AG20443 (cell line): ENCODE data around the gene P2RY13.
A peak's percentile ranks its signal among the peaks of the same experiment; 100 is the strongest.

Experiments
- DNase-seq: peaks from one replicate; pipeline ENCODE4 v3.0.0; 2012; ENCODE audit warnings: low spot score, mixed read lengths

P2RY13 gene

DNA sequence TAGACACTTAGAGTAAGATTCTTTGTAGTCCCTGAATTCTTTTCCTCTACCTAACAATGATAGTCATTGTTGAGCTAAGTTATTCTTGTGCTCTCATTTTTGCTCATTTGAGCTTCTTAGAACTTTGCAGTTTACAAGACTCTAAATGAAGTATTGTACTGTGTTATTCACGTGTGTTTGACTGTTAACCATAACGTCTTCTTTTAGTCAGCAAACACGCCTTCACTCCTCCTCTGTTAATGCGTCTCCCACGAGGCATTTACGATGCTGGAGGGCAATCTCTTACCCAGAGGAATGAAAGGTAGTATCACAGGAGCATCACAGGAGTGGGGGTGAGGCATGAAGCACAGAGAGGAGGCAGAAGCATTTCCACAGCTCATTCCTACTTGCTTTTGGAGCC lies 36.2 kb downstream of the P2RY13 start:
- no peak for DNase-seq

DNA sequence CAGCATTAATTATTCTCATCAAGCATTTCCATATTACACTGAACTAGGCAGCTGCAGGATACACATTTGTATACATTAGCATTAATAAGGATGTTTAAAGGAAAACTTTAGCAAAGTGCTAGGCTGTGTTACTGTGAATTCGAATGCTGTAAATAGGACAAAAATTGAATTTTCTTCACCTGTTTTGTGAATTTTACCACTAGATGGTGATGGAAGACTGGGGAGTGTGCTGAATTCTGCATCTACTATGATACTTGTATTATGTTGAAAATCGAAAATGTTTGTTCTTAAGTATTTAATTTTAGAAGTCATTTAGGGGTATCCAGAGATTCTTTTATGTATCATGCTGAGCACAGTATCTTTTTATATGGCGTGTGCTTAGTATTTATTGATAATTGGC lies 38.7 kb downstream of the P2RY13 start:
- peak; percentile 44 for DNase-seq

DNA sequence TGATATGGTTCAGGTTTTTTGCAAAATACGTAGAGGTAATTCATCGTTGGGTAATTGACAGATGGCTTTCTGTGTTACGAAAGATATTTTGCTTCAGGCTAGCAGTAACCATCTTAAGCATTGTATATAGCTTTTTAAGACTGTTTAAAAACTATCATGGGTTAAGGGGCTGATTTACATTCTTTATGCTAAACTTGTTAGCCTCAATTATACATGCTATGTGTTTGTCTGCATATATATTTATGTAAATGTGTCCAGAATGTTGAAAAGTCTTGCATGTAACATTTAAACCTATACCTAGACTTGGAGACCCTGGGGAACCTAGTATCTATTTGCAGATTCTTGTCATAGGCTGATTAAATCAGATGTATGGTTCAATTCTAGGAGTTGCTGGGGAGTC lies 39.9 kb downstream of the P2RY13 start:
- no peak for DNase-seq

DNA sequence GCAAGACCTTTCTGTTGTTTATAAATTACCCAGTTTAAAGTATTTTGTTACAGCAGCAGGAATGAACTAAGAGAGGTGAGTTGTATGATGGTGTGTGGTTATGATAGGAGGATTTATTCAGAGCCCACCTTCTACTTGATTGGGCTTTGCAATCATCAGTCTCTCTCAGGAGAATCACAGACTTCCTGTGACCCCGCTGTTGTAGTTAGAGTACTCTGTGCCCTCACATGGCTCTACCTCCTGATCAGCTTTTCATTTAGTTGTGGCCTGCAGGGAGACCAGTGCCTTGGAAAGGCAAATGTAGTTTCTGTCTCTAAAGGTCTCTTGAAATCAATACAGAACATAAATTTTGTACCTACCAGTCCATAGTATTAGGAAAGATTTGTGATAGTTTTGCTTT lies 43.4 kb downstream of the P2RY13 start:
- no peak for DNase-seq

DNA sequence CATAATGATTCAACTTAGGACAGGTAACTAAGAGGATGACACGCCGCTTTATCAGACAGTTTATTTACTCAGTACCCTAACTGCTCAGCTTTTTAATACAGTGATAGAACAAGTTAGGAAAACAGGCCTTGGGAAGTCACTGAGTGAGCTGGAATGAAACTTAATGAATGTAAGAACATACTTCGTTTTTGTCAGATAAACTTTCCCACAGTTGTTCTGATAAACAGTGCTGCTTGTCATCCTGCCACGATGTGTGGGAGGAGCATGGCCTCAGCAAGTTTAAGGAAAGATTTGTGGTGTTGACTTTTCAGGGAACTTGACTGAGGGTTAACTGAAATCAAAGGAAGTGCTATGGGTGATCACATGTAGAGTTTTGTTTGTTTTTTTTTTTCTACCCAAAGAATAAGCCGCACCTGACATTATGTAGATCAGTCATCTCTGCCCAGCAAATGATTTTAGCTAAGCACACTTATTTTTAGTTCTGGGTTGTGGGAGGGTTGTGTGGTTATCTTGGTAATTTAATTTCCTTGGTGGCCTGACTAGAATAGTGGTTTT lies 45.4 kb downstream of the P2RY13 start:
- no peak for DNase-seq

DNA sequence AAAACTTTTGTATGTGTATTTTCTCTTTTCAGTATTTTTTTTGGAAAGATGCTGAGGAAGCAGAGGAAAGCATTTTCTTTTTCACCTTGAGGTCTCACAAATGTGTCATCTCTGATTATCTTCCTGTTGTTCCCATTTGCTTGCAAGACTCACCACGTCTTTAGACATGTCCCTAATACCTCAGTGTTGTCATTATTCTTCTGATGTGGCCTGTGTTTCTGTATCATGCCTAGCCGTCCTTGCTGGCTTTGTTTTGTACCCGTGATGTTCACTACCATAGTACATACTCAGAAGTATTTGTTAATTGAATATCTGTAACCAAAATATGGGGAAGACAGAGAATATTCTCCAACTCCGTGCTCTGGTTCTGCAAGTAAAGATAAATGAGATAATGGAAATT lies 46.0 kb downstream of the P2RY13 start:
- no peak for DNase-seq

DNA sequence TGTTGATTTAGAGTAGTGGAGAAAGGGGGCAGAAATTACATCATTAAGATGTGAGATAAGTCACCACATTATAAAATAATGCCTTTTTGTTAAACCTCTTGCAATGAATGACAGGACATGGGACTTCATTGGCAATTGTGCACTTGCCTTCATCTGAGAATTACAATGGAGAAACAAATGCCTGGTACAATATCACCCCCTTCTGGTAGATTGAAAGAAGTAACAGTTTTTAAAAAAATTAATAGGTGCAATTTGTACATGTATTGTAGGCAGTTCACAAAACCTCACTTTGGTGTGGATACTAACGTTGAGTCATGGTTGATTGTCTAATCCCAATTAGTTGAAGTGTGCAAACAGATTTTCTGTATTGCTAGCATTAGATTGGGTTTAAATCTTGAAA lies 46.4 kb downstream of the P2RY13 start:
- DNase-seq, result peak; percentile 56

DNA sequence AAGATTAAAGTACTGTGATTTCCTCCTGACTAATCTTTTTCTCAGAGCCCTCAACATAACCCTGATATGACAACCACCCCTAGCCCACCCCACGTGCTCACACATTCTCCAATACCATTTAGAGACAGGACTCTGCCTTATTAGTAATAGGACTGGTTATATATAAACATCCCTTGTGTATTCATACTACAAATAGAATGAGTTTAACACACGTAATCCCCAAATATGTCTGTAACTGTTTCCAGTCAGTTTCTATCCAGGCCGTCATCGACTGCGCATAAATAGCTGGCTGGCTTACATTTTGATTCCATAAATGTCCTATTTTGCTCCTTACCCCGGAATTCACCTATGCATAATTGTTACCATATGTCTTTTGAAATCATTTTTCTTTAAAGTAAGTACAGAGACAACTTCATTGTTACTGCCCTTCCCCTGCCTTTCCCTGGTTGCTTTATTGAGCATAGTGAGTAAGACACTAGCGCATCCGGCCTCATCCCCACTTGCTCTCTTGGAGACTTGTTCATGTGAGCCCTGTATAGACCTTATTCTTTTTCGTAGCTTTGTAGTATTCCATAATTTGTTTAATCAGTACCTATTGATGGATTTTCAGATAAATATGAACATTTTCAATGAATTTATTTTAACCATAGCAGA lies 47.6 kb downstream of the P2RY13 start:
- DNase-seq, result no peak

DNA sequence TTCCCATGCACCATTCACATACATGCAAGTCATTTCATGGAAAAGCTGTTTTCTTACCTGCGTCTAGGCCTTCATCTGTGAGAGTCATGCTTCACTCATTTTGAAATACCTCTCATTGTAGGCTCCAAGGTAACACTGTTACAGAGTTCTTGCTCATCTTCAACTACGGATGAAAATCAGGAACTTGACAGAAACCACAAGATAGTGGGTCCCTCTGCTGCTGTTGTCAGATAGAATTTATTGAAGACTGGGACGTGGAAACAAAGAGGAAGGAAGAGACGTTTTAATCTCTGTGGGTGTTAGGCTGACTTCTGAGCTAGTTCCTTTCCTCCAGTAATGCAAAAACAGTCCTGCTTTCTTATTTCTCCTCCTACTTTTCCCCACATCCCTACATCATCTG lies 51.1 kb downstream of the P2RY13 start, which contains the start of gene P2RY14:
TSS of gene P2RY14 (minus strand) at position 313 of the 400 bp plus-strand sequence. CDS start 64,226 bp downstream, outside the sequence.
- DNase-seq, result no peak

DNA sequence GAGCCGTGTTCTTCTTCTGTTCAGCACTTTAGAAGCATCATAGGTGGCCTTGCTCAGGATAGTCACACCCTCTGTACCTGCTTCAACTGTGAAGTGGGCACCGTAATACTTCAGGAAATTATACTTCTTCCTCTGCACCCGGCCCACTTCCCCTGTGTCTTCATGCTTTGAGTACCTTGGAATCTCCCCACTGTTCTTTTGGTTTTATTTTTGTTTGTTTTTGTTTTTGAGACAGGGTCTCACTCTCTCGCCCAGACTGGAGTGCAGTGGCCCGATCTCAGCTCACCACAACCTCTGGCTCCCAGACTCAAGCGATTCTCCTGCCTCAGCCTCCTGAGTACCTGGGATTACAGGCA lies 52.7 kb downstream of the P2RY13 start:
- no peak for DNase-seq
